Transverse colon (tissue), 3 donors: Measurements from ENCODE around the gene SAV1.

ENCODE experiments used
- CTCF ChIP-seq, 5 experiments: fragments of 200-600 bp in 3 of 5; fragments of 450-650 bp in 2 of 5; sonication (generic) in 3 of 5; IDR thresholded peaks; 1 replicate in 2 of 5; 2 replicates in 3 of 5; pipeline ENCODE4 v1.5.1; 2016 to 2017; ENCODE audit warnings: antibody characterized with exemption in 5 of 5, inconsistent platforms in 3 of 5, mild to moderate bottlenecking in 2 of 5, moderate library complexity in 1 of 5
- EP300 ChIP-seq: sonication (generic); formaldehyde crosslinking; IDR thresholded peaks from one replicate; pipeline ENCODE4 v1.6.1; 2017; ENCODE audit warnings: antibody characterized with exemption, low read depth

GRCh38 chr14:50649691-50650090 lies 18.4 kb downstream of the SAV1 start:
- TF ChIP-seq EP300 (no peak), CTCF (IDR thresholded peaks at IDR 0.05) (no peak)
